SK-N-SH (cell line): ENCODE data around the gene GRK1. TPM values are rescaled to one million over a fixed set of nuclear protein-coding genes. Genes with fewer than 3 reads are reported as not detected.

Experiments used
- CTCF ChIA-PET: fragments of 300-600, 350-600 bp; formaldehyde crosslinking; extraction: SDS; loops from one replicate; lab custom pipeline; 2021; lab: Yijun Ruan, JAX
- POLR2A ChIA-PET: fragments of 350-600 bp; sonication (Branson Sonifier 250); formaldehyde crosslinking; extraction: SDS; loops from one replicate; lab custom pipeline; 2020; ENCODE audit warnings: antibody characterized with exemption, inconsistent platforms; lab: Yijun Ruan, JAX
- DNase-seq: peaks from one replicate; pipeline ENCODE4 v3.0.0; 2012
- H2AFZ ChIP-seq: fragments of 200-600 bp; sonication (generic); 2 replicates; pipeline ENCODE4 v1.8.1; 2016; ENCODE audit warnings: antibody characterized with exemption, mild to moderate bottlenecking, low read depth
- H3F3A ChIP-seq: fragments of 200-600 bp; sonication (generic); replicated peaks from 2 replicates; pipeline ENCODE3; 2016; ENCODE audit warnings: antibody characterized with exemption, mild to moderate bottlenecking; ENCODE audit not compliant: insufficient read depth
- H3K27ac ChIP-seq, 2 experiments: fragments of 200-500 bp in 1 of 2; fragments of 200-600 bp in 1 of 2; sonication (Bioruptor generic) in 1 of 2; sonication (generic), shearing (Covaris generic) in 1 of 2; 2 replicates each; pipeline versions ENCODE4 v1.5.1 to v1.6.1; 2014 to 2016; ENCODE audit warnings: low read depth in 2 of 2, inconsistent platforms in 1 of 2, low read length in 1 of 2, mild to moderate bottlenecking in 1 of 2, mixed read lengths in 1 of 2
- H3K27me3 ChIP-seq: fragments of 200-600 bp; sonication (generic), shearing (Covaris generic); 2 replicates; pipeline ENCODE4 v1.6.1; 2016; ENCODE audit warnings: mixed run types; ENCODE audit not compliant: insufficient read depth
- H3K36me3 ChIP-seq, 2 experiments: fragments of 200-500 bp in 1 of 2; fragments of 200-600 bp in 1 of 2; sonication (Bioruptor generic) in 1 of 2; sonication (generic) in 1 of 2; replicated peaks in 1 of 2; 2 replicates each; pipeline versions ENCODE3 to v1.5.1; 2014 to 2016; ENCODE audit warnings: low read length in 1 of 2, mild to moderate bottlenecking in 1 of 2; ENCODE audit not compliant: insufficient read depth in 2 of 2, control insufficient read depth in 1 of 2
- H3K4me1 ChIP-seq, 2 experiments: fragments of 200-500 bp in 1 of 2; fragments of 200-600 bp in 1 of 2; sonication (Bioruptor generic) in 1 of 2; sonication (generic), shearing (Covaris generic) in 1 of 2; 2 replicates each; pipeline versions ENCODE4 v1.5.1 to v1.6.1; 2014 to 2016; ENCODE audit warnings: low read depth in 1 of 2, low read length in 1 of 2, mixed run types in 1 of 2; ENCODE audit not compliant: insufficient read depth in 2 of 2, control insufficient read depth in 1 of 2
- H3K4me2 ChIP-seq: fragments of 200-600 bp; sonication (generic), shearing (Covaris generic); 2 replicates; pipeline ENCODE4 v1.6.1; 2017; ENCODE audit warnings: mixed run types
- H3K4me3 ChIP-seq, 2 experiments: fragments of 200-500 bp in 1 of 2; fragments of 200-600 bp in 1 of 2; sonication (Bioruptor generic) in 1 of 2; sonication (generic), shearing (Covaris generic) in 1 of 2; 2 replicates each; pipeline versions ENCODE4 v1.5.1 to v1.8.1; 2014 to 2016; ENCODE audit warnings: low read depth in 2 of 2, inconsistent platforms in 1 of 2, low read length in 1 of 2, mild to moderate bottlenecking in 1 of 2, mixed read lengths in 1 of 2, moderate library complexity in 1 of 2
- H3K79me2 ChIP-seq: fragments of 200-600 bp; sonication (generic); 2 replicates; pipeline ENCODE4 v1.8.1; 2017; ENCODE audit warnings: mild to moderate bottlenecking; ENCODE audit not compliant: insufficient read depth
- H3K9ac ChIP-seq: fragments of 200-600 bp; sonication (generic); 2 replicates; pipeline ENCODE4 v1.6.1; 2017; ENCODE audit warnings: mixed run types
- H3K9me2 ChIP-seq: fragments of 200-600 bp; sonication (generic); 2 replicates; pipeline ENCODE4 v1.6.1; 2017; ENCODE audit warnings: mixed run types
- H3K9me3 ChIP-seq: fragments of 200-600 bp; sonication (generic); 2 replicates; pipeline ENCODE4 v1.6.1; 2017; ENCODE audit warnings: mixed run types, mild to moderate bottlenecking, moderate library complexity
- H4K20me1 ChIP-seq: fragments of 200-600 bp; sonication (generic); 2 replicates; pipeline ENCODE4 v1.6.1; 2017; ENCODE audit warnings: mild to moderate bottlenecking, mixed run types; ENCODE audit not compliant: insufficient read depth
- ELF1 ChIP-seq: IDR thresholded peaks from 2 replicates; pipeline ENCODE4 v1.4.0; 2012
- FOSL2 ChIP-seq: IDR thresholded peaks from 2 replicates; pipeline ENCODE4 v1.4.0; 2012; ENCODE audit warnings: low read depth, mild to moderate bottlenecking, moderate library complexity, borderline replicate concordance
- FOXJ3 ChIP-seq: sonication (generic); formaldehyde crosslinking; IDR thresholded peaks from 2 replicates; pipeline ENCODE4 v1.5.1; 2020; ENCODE audit warnings: mild to moderate bottlenecking, missing genetic modification reagents
- FOXM1 ChIP-seq: IDR thresholded peaks from 2 replicates; pipeline ENCODE4 v1.4.0; 2012; ENCODE audit warnings: low read depth, mild to moderate bottlenecking
- MEF2A ChIP-seq: IDR thresholded peaks from 2 replicates; pipeline ENCODE4 v1.4.0; 2012; ENCODE audit warnings: low read depth, borderline replicate concordance
- MXI1 ChIP-seq: IDR thresholded peaks from 2 replicates; pipeline ENCODE4 v1.6.1; 2012; ENCODE audit warnings: mild to moderate bottlenecking, low read depth, low read length, improper control_type of control experiment
- NRF1 ChIP-seq: IDR thresholded peaks from 2 replicates; pipeline ENCODE4 v1.6.1; 2012; ENCODE audit warnings: low read depth, mild to moderate bottlenecking, low read length
- SMC3 ChIP-seq: IDR thresholded peaks from 2 replicates; pipeline ENCODE4 v1.6.1; 2012; ENCODE audit warnings: low read depth, low read length, improper control_type of control experiment
- TEAD4 ChIP-seq: IDR thresholded peaks from 2 replicates; pipeline ENCODE4 v1.4.0; 2012; ENCODE audit warnings: mild to moderate bottlenecking, borderline replicate concordance; ENCODE audit not compliant: insufficient read depth
- YY1 ChIP-seq: IDR thresholded peaks from 2 replicates; pipeline ENCODE4 v1.4.0; 2012; ENCODE audit warnings: low read depth, mild to moderate bottlenecking
- WGBS: methylation state at CpG from one replicate; pipeline ENCODE4 v1.1.6; 2017; ENCODE audit warnings: low lambda C conversion rate; 5-methylcytosine and 5-hydroxymethylcytosine counted together
- polyA plus RNA-seq, 3 experiments: library from polyadenylated mRNA; depleted of rRNA; stranded (reverse); fragments of >200 nt; gene quantifications; 2 replicates each; pipeline ENCODE4 v1.2.3, GENCODE V29; 2012
- TF ChIP-seq, protein P1 (sequence below): IDR thresholded peaks from 2 replicates; pipeline ENCODE4 v1.4.0; 2012; ENCODE audit warnings: low read depth, borderline replicate concordance
- TF ChIP-seq, protein P2 (sequence below): IDR thresholded peaks from 2 replicates; pipeline ENCODE4 v1.6.1; 2012; ENCODE audit warnings: mild to moderate bottlenecking, low read depth, low read length, moderate library complexity
- TF ChIP-seq, protein P3 (sequence below): IDR thresholded peaks from 2 replicates; pipeline ENCODE4; 2012
- TF ChIP-seq, protein P4 (sequence below): IDR thresholded peaks from 2 replicates; pipeline ENCODE4 v1.4.0; 2012; ENCODE audit warnings: low read depth, borderline replicate concordance

Gene GRK1
- polyA plus RNA-seq, 1 of the 3 experiments (the other 2 are of a cell fraction): 0.12 TPM

DNA sequence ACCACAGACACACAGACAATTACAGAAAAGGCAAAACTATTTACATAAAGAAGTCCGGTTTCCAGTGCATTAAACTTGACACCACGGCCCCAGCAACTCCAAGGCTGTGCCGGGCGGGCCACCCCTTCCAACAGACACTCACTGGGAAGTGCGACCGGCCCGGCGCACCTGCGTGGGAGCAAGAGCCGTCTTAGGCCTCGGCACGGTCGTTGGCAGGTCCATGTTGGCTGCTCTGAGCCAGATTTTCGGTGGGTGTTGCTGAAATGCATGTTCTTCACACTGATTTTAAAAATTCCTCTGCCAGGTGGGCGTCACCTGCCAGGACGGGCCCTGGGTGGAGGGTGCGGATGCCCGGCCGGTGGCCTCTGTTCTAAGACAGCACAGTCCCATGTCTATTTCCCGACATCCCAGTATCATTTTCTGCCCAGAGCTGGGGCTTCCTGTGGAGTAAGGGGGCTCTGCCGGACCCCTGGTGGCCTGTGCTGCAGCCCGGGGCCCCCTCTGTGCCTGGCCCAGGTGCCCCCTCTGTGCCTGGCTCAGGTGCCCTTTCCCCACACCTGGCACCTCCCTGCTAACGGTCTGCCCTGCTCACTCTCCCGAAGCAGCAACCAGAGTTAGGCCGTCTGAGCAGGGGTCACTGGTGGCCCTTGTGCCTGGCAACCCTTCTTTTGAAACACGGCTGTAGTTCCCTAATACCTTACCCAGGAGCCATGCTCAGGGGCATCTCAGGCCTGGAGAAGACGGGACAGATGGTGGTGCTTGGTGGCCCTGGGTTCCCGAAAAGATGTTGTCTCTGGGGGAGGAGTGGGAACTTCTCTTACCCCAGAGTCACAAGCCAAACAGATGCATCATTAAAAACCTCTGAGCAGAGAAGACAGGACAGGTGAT is 101.2 kb downstream of the GRK1 start (continued):
- TF ChIP-seq, protein P1, sequence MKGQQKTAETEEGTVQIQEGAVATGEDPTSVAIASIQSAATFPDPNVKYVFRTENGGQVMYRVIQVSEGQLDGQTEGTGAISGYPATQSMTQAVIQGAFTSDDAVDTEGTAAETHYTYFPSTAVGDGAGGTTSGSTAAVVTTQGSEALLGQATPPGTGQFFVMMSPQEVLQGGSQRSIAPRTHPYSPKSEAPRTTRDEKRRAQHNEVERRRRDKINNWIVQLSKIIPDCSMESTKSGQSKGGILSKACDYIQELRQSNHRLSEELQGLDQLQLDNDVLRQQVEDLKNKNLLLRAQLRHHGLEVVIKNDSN: no peak

DNA sequence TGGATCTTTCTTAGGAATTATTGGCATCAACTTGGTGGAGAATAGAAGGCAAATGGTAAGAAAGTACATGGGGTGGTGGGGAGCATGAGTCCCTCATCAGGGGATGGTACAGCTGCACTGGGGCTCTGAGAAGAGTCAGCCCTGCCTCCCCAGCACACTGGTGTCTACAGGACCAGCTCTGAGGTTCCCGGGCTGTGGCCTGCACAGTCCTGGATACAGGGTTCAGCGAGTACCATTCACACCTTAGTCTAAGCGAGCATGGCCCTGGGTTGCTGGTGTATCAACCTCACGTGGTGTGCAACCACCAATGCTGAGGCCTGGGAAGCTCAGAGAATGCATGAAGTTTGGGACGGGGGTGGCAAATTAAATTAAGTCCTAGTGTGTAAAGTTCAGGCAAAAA is 102.1 kb downstream of the GRK1 start:
- Histone ChIP-seq H3K4me3 (no peak overlapping the region), H3K9ac (no peak overlapping the region), H3K9me2 (no peaks in the 10 kb centered on the region), H3K4me2 (no peak overlapping the region), H3K27me3 (no peaks in the 10 kb centered on the region), H3K4me1 (no peaks in the 10 kb centered on the region; a peak in 1 of 4 replicates), H3F3A (no peaks in the 10 kb centered on the region), H3K79me2 (no peaks in the 10 kb centered on the region), H3K27ac (no peak overlapping the region), H2AFZ (no peak overlapping the region), H3K9me3 (no peaks in the 10 kb centered on the region), H4K20me1 (no peaks in the 10 kb centered on the region), H3K36me3 (no peaks in the 10 kb centered on the region)
- POLR2A ChIA-PET: no interaction called here
- TF ChIP-seq FOSL2 (no peak), SMC3 (no peak), FOXM1 (no peak), FOXJ3 (CRISPR knock-in tag) (no peak), MEF2A (no peak), YY1 (no peak), NRF1 (no peak), TEAD4 (no peak), ELF1 (no peak), MXI1 (no peak)
- TF ChIP-seq, protein P2, sequence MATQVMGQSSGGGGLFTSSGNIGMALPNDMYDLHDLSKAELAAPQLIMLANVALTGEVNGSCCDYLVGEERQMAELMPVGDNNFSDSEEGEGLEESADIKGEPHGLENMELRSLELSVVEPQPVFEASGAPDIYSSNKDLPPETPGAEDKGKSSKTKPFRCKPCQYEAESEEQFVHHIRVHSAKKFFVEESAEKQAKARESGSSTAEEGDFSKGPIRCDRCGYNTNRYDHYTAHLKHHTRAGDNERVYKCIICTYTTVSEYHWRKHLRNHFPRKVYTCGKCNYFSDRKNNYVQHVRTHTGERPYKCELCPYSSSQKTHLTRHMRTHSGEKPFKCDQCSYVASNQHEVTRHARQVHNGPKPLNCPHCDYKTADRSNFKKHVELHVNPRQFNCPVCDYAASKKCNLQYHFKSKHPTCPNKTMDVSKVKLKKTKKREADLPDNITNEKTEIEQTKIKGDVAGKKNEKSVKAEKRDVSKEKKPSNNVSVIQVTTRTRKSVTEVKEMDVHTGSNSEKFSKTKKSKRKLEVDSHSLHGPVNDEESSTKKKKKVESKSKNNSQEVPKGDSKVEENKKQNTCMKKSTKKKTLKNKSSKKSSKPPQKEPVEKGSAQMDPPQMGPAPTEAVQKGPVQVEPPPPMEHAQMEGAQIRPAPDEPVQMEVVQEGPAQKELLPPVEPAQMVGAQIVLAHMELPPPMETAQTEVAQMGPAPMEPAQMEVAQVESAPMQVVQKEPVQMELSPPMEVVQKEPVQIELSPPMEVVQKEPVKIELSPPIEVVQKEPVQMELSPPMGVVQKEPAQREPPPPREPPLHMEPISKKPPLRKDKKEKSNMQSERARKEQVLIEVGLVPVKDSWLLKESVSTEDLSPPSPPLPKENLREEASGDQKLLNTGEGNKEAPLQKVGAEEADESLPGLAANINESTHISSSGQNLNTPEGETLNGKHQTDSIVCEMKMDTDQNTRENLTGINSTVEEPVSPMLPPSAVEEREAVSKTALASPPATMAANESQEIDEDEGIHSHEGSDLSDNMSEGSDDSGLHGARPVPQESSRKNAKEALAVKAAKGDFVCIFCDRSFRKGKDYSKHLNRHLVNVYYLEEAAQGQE: no peak
- TF ChIP-seq, protein P3, sequence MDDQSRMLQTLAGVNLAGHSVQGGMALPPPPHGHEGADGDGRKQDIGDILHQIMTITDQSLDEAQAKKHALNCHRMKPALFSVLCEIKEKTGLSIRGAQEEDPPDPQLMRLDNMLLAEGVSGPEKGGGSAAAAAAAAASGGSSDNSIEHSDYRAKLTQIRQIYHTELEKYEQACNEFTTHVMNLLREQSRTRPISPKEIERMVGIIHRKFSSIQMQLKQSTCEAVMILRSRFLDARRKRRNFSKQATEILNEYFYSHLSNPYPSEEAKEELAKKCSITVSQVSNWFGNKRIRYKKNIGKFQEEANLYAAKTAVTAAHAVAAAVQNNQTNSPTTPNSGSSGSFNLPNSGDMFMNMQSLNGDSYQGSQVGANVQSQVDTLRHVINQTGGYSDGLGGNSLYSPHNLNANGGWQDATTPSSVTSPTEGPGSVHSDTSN: no peak
- TF ChIP-seq, protein P4, sequence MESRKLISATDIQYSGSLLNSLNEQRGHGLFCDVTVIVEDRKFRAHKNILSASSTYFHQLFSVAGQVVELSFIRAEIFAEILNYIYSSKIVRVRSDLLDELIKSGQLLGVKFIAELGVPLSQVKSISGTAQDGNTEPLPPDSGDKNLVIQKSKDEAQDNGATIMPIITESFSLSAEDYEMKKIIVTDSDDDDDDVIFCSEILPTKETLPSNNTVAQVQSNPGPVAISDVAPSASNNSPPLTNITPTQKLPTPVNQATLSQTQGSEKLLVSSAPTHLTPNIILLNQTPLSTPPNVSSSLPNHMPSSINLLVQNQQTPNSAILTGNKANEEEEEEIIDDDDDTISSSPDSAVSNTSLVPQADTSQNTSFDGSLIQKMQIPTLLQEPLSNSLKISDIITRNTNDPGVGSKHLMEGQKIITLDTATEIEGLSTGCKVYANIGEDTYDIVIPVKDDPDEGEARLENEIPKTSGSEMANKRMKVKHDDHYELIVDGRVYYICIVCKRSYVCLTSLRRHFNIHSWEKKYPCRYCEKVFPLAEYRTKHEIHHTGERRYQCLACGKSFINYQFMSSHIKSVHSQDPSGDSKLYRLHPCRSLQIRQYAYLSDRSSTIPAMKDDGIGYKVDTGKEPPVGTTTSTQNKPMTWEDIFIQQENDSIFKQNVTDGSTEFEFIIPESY: no peak
- DNase-seq: no peak
- CTCF ChIA-PET: no interaction called here
- 75% methylated on average over 5 of the region's 5 CpGs for WGBS
